ENCODE measurements around the gene C4A. TPM values are rescaled to one million over a fixed set of nuclear protein-coding genes. Genes with fewer than 3 reads are reported as not detected.
A peak's percentile ranks its signal among the peaks of the same experiment; 100 is the strongest.

C4A gene
- total and polyA plus RNA-seq, 2 of the 8 experiments (the other 6 are each of a cell fraction or from before 2014, with no cell fraction given), result 0.62 to 2.4 TPM

GRCh38 chr6:31958741-31959739, 22.8 kb upstream of the C4A start, which contains the start of the genes NELFE and SKIC2 (continued):
- no peak for TF ChIP-seq SP4 (IDR thresholded peaks at IDR 0.05; ENCODE audit: low read length)
- TF ChIP-seq EP300 (IDR thresholded peaks at IDR 0.05; ENCODE audit: borderline replicate concordance in 1 of 2, low read depth in 2 of 2, low read length in 2 of 2), result 0 out of 3 replicates have a peak, but pooled peaks of 1 of the 2 experiments have one; percentile 59
- TF ChIP-seq RFX5 (IDR thresholded peaks at IDR 0.05; ENCODE audit: borderline replicate concordance, low read depth, low read length), result no peak
- TF ChIP-seq CHD7 (IDR thresholded peaks at IDR 0.05; ENCODE audit: insufficient replicate concordance, low read length), result no peak
- TF ChIP-seq RAD21 (IDR thresholded peaks at IDR 0.05 in 1 of 2, conservative IDR thresholded peaks at IDR 0.05 in 1 of 2; ENCODE audit: low read depth in 2 of 2, low read length in 2 of 2), result 0 out of 4 replicates have a peak, but pooled peaks of 1 of the 2 experiments have one; percentile 1
- peak; percentile 95 for TF ChIP-seq EGR1 (IDR thresholded peaks at IDR 0.05; ENCODE audit: borderline replicate concordance, low read depth, low read length)
- peak; percentile 87 for TF ChIP-seq PHF8 (conservative IDR thresholded peaks at IDR 0.05; ENCODE audit: low read depth, low read length)
- no peak for TF ChIP-seq BRCA1 (IDR thresholded peaks at IDR 0.05; ENCODE audit: low read depth, low read length)

All from H1 (cell line).